ENCODE results near the gene MED14.

GRCh38 chrX:40622479-40623138 is 112.7 kb downstream of the MED14 start:
- TF ChIP-seq POLR2A (IDR thresholded peaks at IDR 0.05; ENCODE audit: low read depth, low read length) (no peak), CTCF (conservative IDR thresholded peaks at IDR 0.05; ENCODE audit: low read depth, low read length) (no peak), FOS (IDR thresholded peaks at IDR 0.05; ENCODE audit: low read depth, low read length) (no peak), RCOR1 (IDR thresholded peaks at IDR 0.05; ENCODE audit: insufficient replicate concordance, low read length) (no peak), CEBPB (IDR thresholded peaks at IDR 0.05; ENCODE audit: low read depth, low read length) (no peak), MAZ (IDR thresholded peaks at IDR 0.05; ENCODE audit: borderline replicate concordance, low read depth, low read length) (no peak), RFX5 (IDR thresholded peaks at IDR 0.05; ENCODE audit: low read depth, low read length) (no peak)

All from IMR-90 (cell line).